GM18517 (cell line): ENCODE results near the gene FTSJ3.
"Not testable (repeated sequence)": the region's sequence is repeated elsewhere in the genome, so short reads cannot be mapped to it uniquely, and the experiment has no call there.

Experiments
- ATAC-seq: cut with Tn5 transposase; IDR thresholded peaks from one replicate; pipeline ENCODE4 v1.9.1; 2021; ENCODE audit warnings: mild to moderate bottlenecking, moderate library complexity; ENCODE audit not compliant: unreplicated experiment

The FTSJ3 gene

GRCh38 chr17:63828936-63829335 lies 1.5 kb upstream of the FTSJ3 start:
- no peak for ATAC-seq

- ATAC-seq: no peak
Observed at GRCh38 chr17:63827801-63828221, 348 bp upstream of the FTSJ3 start.

- peak; percentile 5 for ATAC-seq
Observed at GRCh38 chr17:63826468-63827001, 928 bp downstream of the FTSJ3 start.

GRCh38 chr17:63824362-63824761 lies 3.1 kb downstream of the FTSJ3 start:
- ATAC-seq: no peak

GRCh38 chr17:63823659-63824331 lies 3.7 kb downstream of the FTSJ3 start:
- no peak for ATAC-seq

- ATAC-seq: no peak
Observed at GRCh38 chr17:63822537-63822936, 4.9 kb downstream of the FTSJ3 start.

- ATAC-seq: no peak
Observed at GRCh38 chr17:63821804-63822203, 5.7 kb downstream of the FTSJ3 start.

GRCh38 chr17:63820963-63821561 lies 6.4 kb downstream of the FTSJ3 start:
- ATAC-seq: no peak

- ATAC-seq: no peak
Observed at GRCh38 chr17:63819585-63820537, 7.6 kb downstream of the FTSJ3 start.

GRCh38 chr17:63819131-63819530 lies 8.3 kb downstream of the FTSJ3 start:
- ATAC-seq: no peak

GRCh38 chr17:63817736-63818385 lies 9.6 kb downstream of the FTSJ3 start:
- no peak for ATAC-seq

- no peak for ATAC-seq
Observed at GRCh38 chr17:63816669-63817068, 10.8 kb downstream of the FTSJ3 start.

- ATAC-seq: no peak
Observed at GRCh38 chr17:63816123-63816522, 11.3 kb downstream of the FTSJ3 start.

GRCh38 chr17:63809970-63810369 lies 17.5 kb downstream of the FTSJ3 start:
- no peak for ATAC-seq

GRCh38 chr17:63805591-63805990 lies 21.9 kb downstream of the FTSJ3 start:
- no peak for ATAC-seq

- no peak for ATAC-seq
Observed at GRCh38 chr17:63804328-63804727, 23.1 kb downstream of the FTSJ3 start.

GRCh38 chr17:63800783-63801182 lies 26.7 kb downstream of the FTSJ3 start:
- no peak for ATAC-seq

GRCh38 chr17:63798572-63799106 lies 28.8 kb downstream of the FTSJ3 start:
- ATAC-seq: no peak

GRCh38 chr17:63796375-63796774 lies 31.1 kb downstream of the FTSJ3 start:
- not testable (repeated sequence) for ATAC-seq

GRCh38 chr17:63792055-63792729 lies 35.3 kb downstream of the FTSJ3 start:
- no peak for ATAC-seq
